ENCODE measurements around the gene TMEM179. TPM values are rescaled to one million over a fixed set of nuclear protein-coding genes. Genes with fewer than 3 reads are reported as not detected.

Gene TMEM179
- total and polyA plus RNA-seq, 2 of the 8 experiments (the other 6 are each of a cell fraction or from before 2014, with no cell fraction given): 2.9 to 4.0 TPM

DNA sequence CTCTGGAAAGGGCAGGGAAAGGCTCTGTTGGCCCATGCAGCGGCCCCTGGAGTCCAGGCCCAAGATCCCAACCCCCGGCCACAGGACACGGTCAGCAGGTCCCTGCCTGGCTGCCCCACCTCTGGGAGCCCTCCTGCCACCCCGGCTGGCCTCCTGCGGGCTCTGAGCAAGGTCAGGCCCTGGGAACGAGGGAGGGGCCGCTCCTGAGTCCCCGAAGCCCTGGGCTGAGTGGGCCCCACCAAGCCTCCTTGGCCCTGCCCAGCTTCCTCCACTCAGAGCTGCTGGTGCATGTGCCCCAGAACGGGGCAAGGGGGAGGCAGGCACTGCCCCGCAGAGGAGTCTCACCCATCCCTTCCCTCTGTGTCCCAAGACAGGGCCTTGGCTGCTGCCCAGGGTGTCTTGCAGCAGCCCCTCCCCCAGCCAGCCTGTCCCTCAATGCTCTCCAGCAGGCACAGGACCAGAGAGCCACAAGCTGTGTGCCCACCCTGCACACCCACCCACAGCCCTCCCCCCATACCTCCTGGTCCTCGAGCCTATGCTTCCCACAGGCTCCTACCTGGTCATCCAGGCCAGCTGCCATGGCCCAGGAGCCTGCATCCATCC lies 32.4 kb downstream of the TMEM179 start:
- H2BK5ac ChIP-seq (ENCODE audit: low read depth, low read length): no peak overlapping the region
- POLR2A ChIA-PET (ENCODE audit: partially characterized antibody): no interaction called here
- no peak overlapping the region for H4K5ac ChIP-seq (ENCODE audit: insufficient read length, low read depth, low read length)
- H2BK15ac ChIP-seq (ENCODE audit: low read length): no peak overlapping the region
- WGBS, 2 experiments (ENCODE audit: extremely low coverage in 1 of 2, insufficient coverage in 1 of 2, insufficient read length in 1 of 2, insufficient replicate concordance in 2 of 2, low coverage in 1 of 2, low lambda C conversion rate in 2 of 2, missing lambda C conversion rate in 1 of 2): 89% methylated on average over 8 of the region's 11 CpGs; no CpG with 5 or more reads in 1 of the 2 experiments
- H3K4me1 ChIP-seq (replicated peaks in 1 of 4; ENCODE audit: control insufficient read depth in 3 of 4, insufficient read depth in 4 of 4, low read length in 3 of 4): no peaks in the 10 kb centered on the region; a peak in 1 of 7 replicates
- no peaks in the 10 kb centered on the region for H3K9me3 ChIP-seq (ENCODE audit: insufficient read depth in 2 of 2, low read depth in 1 of 2, low read length in 1 of 2)
- peak overlapping the region; percentile 51; the same call in 1 of the 2 replicates for H4K8ac ChIP-seq (ENCODE audit: extremely low read depth, insufficient read depth, low read length)
- no peak overlapping the region for H3K23ac ChIP-seq (ENCODE audit: insufficient read length)
- no peak overlapping the region for H4K91ac ChIP-seq (replicated peaks; ENCODE audit: insufficient read length, low read length)
- no peaks in the 10 kb centered on the region for H3K36me3 ChIP-seq (ENCODE audit: control insufficient read depth in 2 of 4, insufficient read depth in 4 of 4, low read length in 3 of 4)
- H3K4ac ChIP-seq (replicated peaks; ENCODE audit: insufficient read length, low read depth, low read length): no peak overlapping the region
- no peak overlapping the region for H2BK20ac ChIP-seq (ENCODE audit: low read length)
- no peaks in the 10 kb centered on the region for H3K79me2 ChIP-seq (ENCODE audit: control insufficient read depth in 1 of 2, insufficient read depth in 2 of 2, low read length in 2 of 2)
- CTCF ChIA-PET (ENCODE audit: partially characterized antibody): interaction anchor here (0.7 to 2.1 kb wide), 3 partner anchors 9 to 129 kb away, joined by 3 to 4 read pairs (median 3); no protein-coding TSS in a partner anchor
- H2AFZ ChIP-seq (ENCODE audit: low read length): no peak overlapping the region
- H3K18ac ChIP-seq (ENCODE audit: extremely low read depth, low read length): no peak overlapping the region
- H3K27ac ChIP-seq (ENCODE audit: low read depth, low read length): no peak overlapping the region
- no peak overlapping the region for H2AK5ac ChIP-seq (ENCODE audit: low read depth, low read length)
- no peak overlapping the region for H3K4me2 ChIP-seq (ENCODE audit: insufficient read depth in 1 of 2, low read depth in 2 of 2, low read length in 2 of 2)
- no peak overlapping the region for H3K9ac ChIP-seq (replicated peaks in 1 of 4; ENCODE audit: extremely low read depth in 1 of 4, low read depth in 3 of 4, low read length in 3 of 4)
- no peak overlapping the region for H3K14ac ChIP-seq (ENCODE audit: insufficient read length)
- no peak for FAIRE-seq
- H3K4me3 ChIP-seq (ENCODE audit: extremely low read depth in 1 of 4, insufficient read depth in 2 of 4, low read depth in 3 of 4, low read length in 4 of 4): no peak overlapping the region
- no peak overlapping the region for H3K56ac ChIP-seq (replicated peaks; ENCODE audit: insufficient read length, low read depth, low read length)
- H3K23me2 ChIP-seq (ENCODE audit: low read depth, low read length): no peaks in the 10 kb centered on the region
- H3K27me3 ChIP-seq (replicated peaks in 1 of 4; ENCODE audit: control insufficient read depth in 3 of 4, extremely low read depth in 1 of 4, insufficient read depth in 3 of 4, low read length in 3 of 4): no peaks in the 10 kb centered on the region
- no peak overlapping the region for H2BK120ac ChIP-seq (replicated peaks; ENCODE audit: low read depth, low read length)
- H4K20me1 ChIP-seq (replicated peaks in 1 of 2; ENCODE audit: control insufficient read depth in 1 of 2, insufficient read depth in 2 of 2, low read length in 2 of 2): no peaks in the 10 kb centered on the region
- H3K79me1 ChIP-seq (ENCODE audit: low read depth, low read length): no peaks in the 10 kb centered on the region
- no peak for DNase-seq (ENCODE audit: low read depth in 1 of 2, low spot score in 2 of 2)
- H2BK12ac ChIP-seq (ENCODE audit: low read depth, low read length): 0 out of 2 replicates have a peak overlapping the region, but pooled peaks have one; percentile 27
- TF ChIP-seq ASH2L (IDR thresholded peaks at IDR 0.05; ENCODE audit: low read length) (no peak), TAF1 (IDR thresholded peaks at IDR 0.05; ENCODE audit: low read depth, low read length) (no peak), HDAC2 (IDR thresholded peaks at IDR 0.05; ENCODE audit: borderline replicate concordance in 1 of 2, low read depth in 2 of 2, low read length in 2 of 2) (no peak), PHF8 (conservative IDR thresholded peaks at IDR 0.05; ENCODE audit: low read depth, low read length) (no peak), POLR2A (IDR thresholded peaks at IDR 0.05; ENCODE audit: control extremely low read depth in 1 of 2, low read depth in 2 of 2, low read length in 2 of 2) (no peak), JUN (IDR thresholded peaks at IDR 0.05; ENCODE audit: low read depth, low read length) (no peak), CHD2 (IDR thresholded peaks at IDR 0.05; ENCODE audit: low read length) (no peak), SIX5 (IDR thresholded peaks at IDR 0.05; ENCODE audit: low read depth, low read length) (no peak)
- TF ChIP-seq, protein P1, sequence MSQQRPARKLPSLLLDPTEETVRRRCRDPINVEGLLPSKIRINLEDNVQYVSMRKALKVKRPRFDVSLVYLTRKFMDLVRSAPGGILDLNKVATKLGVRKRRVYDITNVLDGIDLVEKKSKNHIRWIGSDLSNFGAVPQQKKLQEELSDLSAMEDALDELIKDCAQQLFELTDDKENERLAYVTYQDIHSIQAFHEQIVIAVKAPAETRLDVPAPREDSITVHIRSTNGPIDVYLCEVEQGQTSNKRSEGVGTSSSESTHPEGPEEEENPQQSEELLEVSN (IDR thresholded peaks at IDR 0.05): no peak
- TF ChIP-seq, protein P2, sequence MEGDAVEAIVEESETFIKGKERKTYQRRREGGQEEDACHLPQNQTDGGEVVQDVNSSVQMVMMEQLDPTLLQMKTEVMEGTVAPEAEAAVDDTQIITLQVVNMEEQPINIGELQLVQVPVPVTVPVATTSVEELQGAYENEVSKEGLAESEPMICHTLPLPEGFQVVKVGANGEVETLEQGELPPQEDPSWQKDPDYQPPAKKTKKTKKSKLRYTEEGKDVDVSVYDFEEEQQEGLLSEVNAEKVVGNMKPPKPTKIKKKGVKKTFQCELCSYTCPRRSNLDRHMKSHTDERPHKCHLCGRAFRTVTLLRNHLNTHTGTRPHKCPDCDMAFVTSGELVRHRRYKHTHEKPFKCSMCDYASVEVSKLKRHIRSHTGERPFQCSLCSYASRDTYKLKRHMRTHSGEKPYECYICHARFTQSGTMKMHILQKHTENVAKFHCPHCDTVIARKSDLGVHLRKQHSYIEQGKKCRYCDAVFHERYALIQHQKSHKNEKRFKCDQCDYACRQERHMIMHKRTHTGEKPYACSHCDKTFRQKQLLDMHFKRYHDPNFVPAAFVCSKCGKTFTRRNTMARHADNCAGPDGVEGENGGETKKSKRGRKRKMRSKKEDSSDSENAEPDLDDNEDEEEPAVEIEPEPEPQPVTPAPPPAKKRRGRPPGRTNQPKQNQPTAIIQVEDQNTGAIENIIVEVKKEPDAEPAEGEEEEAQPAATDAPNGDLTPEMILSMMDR (IDR thresholded peaks at IDR 0.05; ENCODE audit: control extremely low read depth in 1 of 3, insufficient read depth in 1 of 3, low read depth in 1 of 3, low read length in 3 of 3): no peak

Measured in H1 (cell line).